Thyroid gland (tissue), 4 donors: Measurements from ENCODE around the gene GOLGA1.
"Not testable (repeated sequence)": the region's sequence is repeated elsewhere in the genome, so short reads cannot be mapped to it uniquely, and the experiment has no call there.

Experiments used
- POLR2A ChIP-seq, 2 donors: fragments of 450-650 bp; IDR thresholded peaks; one replicate each; pipeline ENCODE4 v1.6.1; 2017; ENCODE audit warnings: antibody characterized with exemption in 2 of 2, mild to moderate bottlenecking in 2 of 2, moderate library complexity in 1 of 2
- TF ChIP-seq, protein P1 (sequence below), 6 experiments: fragments of 200-600 bp in 3 of 6; fragments of 450-650 bp in 3 of 6; sonication (generic) in 3 of 6; IDR thresholded peaks; one replicate each; pipeline ENCODE4 v1.5.1; 2016 to 2019; ENCODE audit warnings: antibody characterized with exemption in 6 of 6, mild to moderate bottlenecking in 2 of 6, inconsistent platforms in 1 of 6, moderate library complexity in 1 of 6

- TF ChIP-seq, protein P1, sequence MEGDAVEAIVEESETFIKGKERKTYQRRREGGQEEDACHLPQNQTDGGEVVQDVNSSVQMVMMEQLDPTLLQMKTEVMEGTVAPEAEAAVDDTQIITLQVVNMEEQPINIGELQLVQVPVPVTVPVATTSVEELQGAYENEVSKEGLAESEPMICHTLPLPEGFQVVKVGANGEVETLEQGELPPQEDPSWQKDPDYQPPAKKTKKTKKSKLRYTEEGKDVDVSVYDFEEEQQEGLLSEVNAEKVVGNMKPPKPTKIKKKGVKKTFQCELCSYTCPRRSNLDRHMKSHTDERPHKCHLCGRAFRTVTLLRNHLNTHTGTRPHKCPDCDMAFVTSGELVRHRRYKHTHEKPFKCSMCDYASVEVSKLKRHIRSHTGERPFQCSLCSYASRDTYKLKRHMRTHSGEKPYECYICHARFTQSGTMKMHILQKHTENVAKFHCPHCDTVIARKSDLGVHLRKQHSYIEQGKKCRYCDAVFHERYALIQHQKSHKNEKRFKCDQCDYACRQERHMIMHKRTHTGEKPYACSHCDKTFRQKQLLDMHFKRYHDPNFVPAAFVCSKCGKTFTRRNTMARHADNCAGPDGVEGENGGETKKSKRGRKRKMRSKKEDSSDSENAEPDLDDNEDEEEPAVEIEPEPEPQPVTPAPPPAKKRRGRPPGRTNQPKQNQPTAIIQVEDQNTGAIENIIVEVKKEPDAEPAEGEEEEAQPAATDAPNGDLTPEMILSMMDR (IDR thresholded peaks at IDR 0.05), result not testable (repeated sequence)
- not testable (repeated sequence) for TF ChIP-seq POLR2A (IDR thresholded peaks at IDR 0.05)
Observed at GRCh38 chr9:124838567-124839275, 102.2 kb downstream of the GOLGA1 start.
